ENCODE results near the gene PTPRU. TPM values are rescaled to one million over a fixed set of nuclear protein-coding genes. Genes with fewer than 3 reads are reported as not detected.
A peak's percentile ranks its signal among the peaks of the same experiment; 100 is the strongest.

Gene PTPRU
- total RNA-seq, 1 donor from 2014 or later, result 53.2 TPM

- Histone ChIP-seq H3K27me3 (ENCODE audit: control insufficient read depth, insufficient read depth, low read length) (no peaks in the 10 kb centered on the region), H3K4me3 (ENCODE audit: low read depth, low read length) (no peak overlapping the region), H3K36me3 (ENCODE audit: control insufficient read depth, insufficient read depth, low read length) (peaks cover 2% of the 10 kb centered on the region)
- DNase-seq (ENCODE audit: low read depth) (no peak), FAIRE-seq (no peak)
- no peak for TF ChIP-seq CTCF (IDR thresholded peaks at IDR 0.05; ENCODE audit: insufficient read depth, low read length, severe bottlenecking)
These were observed 13.6 kb upstream of the PTPRU start for GRCh38 chr1:29222686-29223085.

- Histone ChIP-seq H3K4me3 (ENCODE audit: low read depth, low read length) (no peak overlapping the region), H3K36me3 (ENCODE audit: control insufficient read depth, insufficient read depth, low read length) (peaks cover 2% of the 10 kb centered on the region), H3K27me3 (ENCODE audit: control insufficient read depth, insufficient read depth, low read length) (no peaks in the 10 kb centered on the region)
- no peak for DNase-seq (ENCODE audit: low read depth)
- no peak for FAIRE-seq
- no peak for TF ChIP-seq CTCF (IDR thresholded peaks at IDR 0.05; ENCODE audit: insufficient read depth, low read length, severe bottlenecking)
These were observed 12.8 kb upstream of the PTPRU start for GRCh38 chr1:29223521-29223920.

- DNase-seq (ENCODE audit: low read depth) (no peak), FAIRE-seq (peak; percentile 60)
- Histone ChIP-seq H3K4me3 (ENCODE audit: low read depth, low read length) (no peak overlapping the region), H3K27me3 (ENCODE audit: control insufficient read depth, insufficient read depth, low read length) (no peaks in the 10 kb centered on the region), H3K36me3 (ENCODE audit: control insufficient read depth, insufficient read depth, low read length) (peaks cover 2% of the 10 kb centered on the region)
- no peak for TF ChIP-seq CTCF (IDR thresholded peaks at IDR 0.05; ENCODE audit: insufficient read depth, low read length, severe bottlenecking)
These were observed 11.9 kb upstream of the PTPRU start for GRCh38 chr1:29224356-29224837.

GRCh38 chr1:29225361-29225760 is 11.0 kb upstream of the PTPRU start:
- peaks cover 2% of the 10 kb centered on the region for H3K36me3 ChIP-seq (ENCODE audit: control insufficient read depth, insufficient read depth, low read length)
- no peak for DNase-seq (ENCODE audit: low read depth)

DNA sequence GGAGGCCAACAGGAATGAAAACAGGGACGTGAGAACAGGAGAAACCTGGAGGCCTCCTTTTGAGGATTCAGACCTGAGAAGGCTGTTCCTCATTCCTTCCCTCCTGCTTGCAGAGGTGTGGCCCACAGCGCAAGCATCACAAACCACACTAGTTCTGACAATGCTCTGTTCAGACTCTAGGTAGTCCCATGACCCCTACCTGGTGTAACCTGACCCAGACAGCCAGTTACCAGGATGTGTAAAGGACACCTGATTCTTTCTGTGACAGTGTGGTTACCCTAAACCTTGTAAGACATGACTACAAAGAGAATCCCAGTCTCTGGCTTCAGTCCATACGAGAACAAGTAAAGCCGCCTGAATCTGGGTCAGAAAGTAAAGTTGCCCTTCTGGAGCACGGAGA is 8.8 kb upstream of the PTPRU start:
- TF ChIP-seq CTCF (IDR thresholded peaks at IDR 0.05; ENCODE audit: insufficient read depth, low read length, severe bottlenecking), result no peak
- FAIRE-seq, result no peak

More at GRCh38 chr1:29225361-29225760, 11.0 kb upstream of the PTPRU start:
- H3K4me3 ChIP-seq (ENCODE audit: low read depth, low read length), result no peak overlapping the region
- FAIRE-seq, result no peak
- no peak for TF ChIP-seq CTCF (IDR thresholded peaks at IDR 0.05; ENCODE audit: insufficient read depth, low read length, severe bottlenecking)
- H3K27me3 ChIP-seq (ENCODE audit: control insufficient read depth, insufficient read depth, low read length), result no peaks in the 10 kb centered on the region

DNA sequence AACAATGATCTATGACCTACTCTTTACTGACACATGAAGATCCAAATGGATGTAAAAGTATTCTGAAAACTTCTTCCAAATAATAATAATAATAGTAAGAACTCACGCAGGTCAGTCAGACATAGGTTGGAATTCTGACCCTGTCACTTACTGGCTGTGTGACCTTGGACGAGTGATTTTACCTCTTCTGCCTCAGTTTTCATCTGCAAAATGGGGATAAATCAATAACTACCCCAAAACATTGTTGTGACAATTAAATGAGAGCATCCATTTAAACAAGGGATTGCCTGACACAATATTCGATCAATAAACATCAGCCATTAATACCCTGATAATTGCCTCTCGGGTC is 6.1 kb upstream of the PTPRU start:
- no peak for TF ChIP-seq CTCF (IDR thresholded peaks at IDR 0.05; ENCODE audit: insufficient read depth, low read length, severe bottlenecking)
- H3K27me3 ChIP-seq (ENCODE audit: control insufficient read depth, insufficient read depth, low read length), result no peaks in the 10 kb centered on the region
- FAIRE-seq (no peak), DNase-seq (ENCODE audit: low read depth) (no peak)
- no peaks in the 10 kb centered on the region for H3K36me3 ChIP-seq (ENCODE audit: control insufficient read depth, insufficient read depth, low read length)
- peak overlapping the region; percentile 88 for H3K4me3 ChIP-seq (ENCODE audit: low read depth, low read length)

More for the DNA sequence above, 8.8 kb upstream of the PTPRU start:
- peak; percentile 42 for DNase-seq (ENCODE audit: low read depth)
- peaks cover 2% of the 10 kb centered on the region for H3K36me3 ChIP-seq (ENCODE audit: control insufficient read depth, insufficient read depth, low read length)
- H3K4me3 ChIP-seq (ENCODE audit: low read depth, low read length), result no peak overlapping the region
- no peaks in the 10 kb centered on the region for H3K27me3 ChIP-seq (ENCODE audit: control insufficient read depth, insufficient read depth, low read length)
